GM23338 (cell line): Measurements from ENCODE around the gene CEP70. TPM values are rescaled to one million over a fixed set of nuclear protein-coding genes. Genes with fewer than 3 reads are reported as not detected.

ENCODE experiments used
- ATAC-seq: fragments of 200-7000 bp; cut with Tn5 transposase; 3 replicates; pipeline ENCODE4 v1.9.1; 2020
- DNase-seq: peaks from one replicate; pipeline ENCODE4 v3.0.0-alpha.2; 2015; ENCODE audit warnings: low spot score
- H2AFZ ChIP-seq: fragments of 200-600 bp; sonication (generic); 2 replicates; pipeline ENCODE4 v1.8.0; 2016; ENCODE audit warnings: antibody characterized with exemption, mild to moderate bottlenecking, moderate library complexity
- H3F3A ChIP-seq: fragments of 200-600 bp; sonication (generic); replicated peaks from 2 replicates; pipeline ENCODE4 v1.8.0; 2017; ENCODE audit warnings: antibody characterized with exemption, mixed run types, low read depth
- H3K27ac ChIP-seq: fragments of 200-600 bp; sonication (generic); 2 replicates; pipeline ENCODE4 v1.6.1; 2016; ENCODE audit warnings: low read depth
- H3K27me3 ChIP-seq: fragments of 200-600 bp; sonication (generic); 2 replicates; pipeline ENCODE4 v1.8.0; 2016; ENCODE audit warnings: mild to moderate bottlenecking, mixed run types, moderate library complexity; ENCODE audit not compliant: insufficient read depth
- H3K36me3 ChIP-seq: fragments of 200-600 bp; sonication (generic); 2 replicates; pipeline ENCODE4 v1.8.0; 2016; ENCODE audit warnings: mild to moderate bottlenecking; ENCODE audit not compliant: insufficient read depth
- H3K4me1 ChIP-seq: fragments of 200-600 bp; sonication (generic); 2 replicates; pipeline ENCODE4 v1.8.0; 2016; ENCODE audit warnings: mild to moderate bottlenecking, moderate library complexity; ENCODE audit not compliant: insufficient read depth
- H3K4me2 ChIP-seq: fragments of 200-600 bp; sonication (generic); 2 replicates; pipeline ENCODE4 v1.7.1; 2017; ENCODE audit warnings: mixed run types
- H3K4me3 ChIP-seq: fragments of 200-600 bp; sonication (generic); 2 replicates; pipeline ENCODE4 v1.6.1; 2016; ENCODE audit warnings: mixed run types
- H3K79me2 ChIP-seq: fragments of 200-600 bp; sonication (generic); replicated peaks from 2 replicates; pipeline ENCODE4 v1.8.0; 2017; ENCODE audit warnings: mild to moderate bottlenecking; ENCODE audit not compliant: insufficient read depth
- H3K9me2 ChIP-seq: fragments of 200-600 bp; sonication (generic); 2 replicates; pipeline ENCODE4 v1.8.0; 2017; ENCODE audit not compliant: insufficient read depth
- H4K20me1 ChIP-seq: fragments of 200-600 bp; sonication (generic); replicated peaks from 2 replicates; pipeline ENCODE4 v1.8.0; 2017; ENCODE audit warnings: mild to moderate bottlenecking; ENCODE audit not compliant: insufficient read depth
- H3K27ac Mint-ChIP-seq: 2 replicates; pipeline ENCODE4 v1.8.0; 2020; ENCODE audit warnings: inconsistent platforms, mild to moderate bottlenecking, moderate library complexity, mixed read lengths
- H3K27me3 Mint-ChIP-seq: 3 replicates; pipeline ENCODE4 v1.8.0; 2022; ENCODE audit warnings: low read depth, mild to moderate bottlenecking, moderate library complexity, mixed read lengths, inconsistent platforms; ENCODE audit not compliant: insufficient read depth, poor library complexity
- H3K36me3 Mint-ChIP-seq: 3 replicates; pipeline ENCODE4 v1.8.0; 2021; ENCODE audit warnings: low read depth, mild to moderate bottlenecking, inconsistent platforms, moderate library complexity, mixed read lengths
- H3K4me1 Mint-ChIP-seq: 3 replicates; pipeline ENCODE4 v1.8.0; 2020; ENCODE audit warnings: mild to moderate bottlenecking, inconsistent platforms, mixed read lengths
- H3K4me3 Mint-ChIP-seq: 3 replicates; pipeline ENCODE4 v1.8.0; 2021; ENCODE audit warnings: moderate library complexity, mild to moderate bottlenecking, inconsistent platforms, mixed read lengths
- H3K9me3 Mint-ChIP-seq: 3 replicates; pipeline ENCODE4 v1.8.0; 2020; ENCODE audit warnings: moderate library complexity, mild to moderate bottlenecking, inconsistent platforms, mixed read lengths
- CTCF ChIP-seq, 2 experiments: fragments of 200-600 bp in 1 of 2; sonication (generic) in 1 of 2; conservative IDR thresholded peaks; 2 replicates each; pipeline versions ENCODE4 v1.5.1 to v1.6.1; 2016 to 2017; ENCODE audit warnings: antibody characterized with exemption in 2 of 2, low read depth in 2 of 2, mild to moderate bottlenecking in 2 of 2, moderate library complexity in 1 of 2
- EZH2phosphoT487 ChIP-seq: fragments of 200-600 bp; sonication (generic); IDR thresholded peaks from one replicate; pipeline ENCODE4 v1.8.1; 2018; ENCODE audit warnings: antibody characterized with exemption; ENCODE audit not compliant: unreplicated experiment
- ZNF462 ChIP-seq: fragments of 250-450 bp; sonication (Bioruptor Pico); IDR thresholded peaks from 2 replicates; pipeline ENCODE4 v1.5.0; 2020; ENCODE audit warnings: mild to moderate bottlenecking, moderate library complexity
- polyA plus RNA-seq: library from polyadenylated mRNA; unstranded; fragments of >200 nt; fragmentation: Nextera tagmentation; extraction: Ambion mirVana; gene quantifications from 2 replicates; pipeline ENCODE4 v1.2.1, GENCODE V29; 2016
- total RNA-seq: library from RNA; depleted of rRNA; stranded (reverse); fragments of >200 nt; shearing (Covaris generic); gene quantifications from 2 replicates; pipeline ENCODE4 v1.2.3, GENCODE V29; 2014

The CEP70 gene
- total and polyA plus RNA-seq, 2 experiments from 2014 or later = 28.8 to 31.4 TPM

- Histone ChIP-seq H3K9me2 (no peaks in the 10 kb centered on the region), H3K79me2 (no peaks in the 10 kb centered on the region), H3F3A (no peaks in the 10 kb centered on the region), H3K27ac (no peak overlapping the region), H3K36me3 (no peaks in the 10 kb centered on the region), H3K4me1 (no peaks in the 10 kb centered on the region), H3K27me3 (no peaks in the 10 kb centered on the region), H3K4me3 (no peak overlapping the region), H4K20me1 (no peaks in the 10 kb centered on the region), H2AFZ (no peak overlapping the region), H3K4me2 (no peak overlapping the region)
- H3K27ac Mint-ChIP-seq = no peak overlapping the region; the same call in 1 of the 2 replicates
- no peak overlapping the region; the same call in 2 of the 3 replicates for H3K4me3 Mint-ChIP-seq
- peaks cover 11% of the 10 kb centered on the region; the same call in 2 of the 3 replicates for H3K36me3 Mint-ChIP-seq
- ATAC-seq (peak; percentile 52), DNase-seq (no peak)
- peaks cover 5% of the 10 kb centered on the region for H3K27me3 Mint-ChIP-seq
- H3K4me1 Mint-ChIP-seq = peaks cover 5% of the 10 kb centered on the region; the same call in 2 of the 3 replicates
- TF ChIP-seq ZNF462 (CRISPR knock-in tag) = no peak
- peak; percentile 14 to 31; a peak in 2 of 4 replicates for TF ChIP-seq CTCF (conservative IDR thresholded peaks at IDR 0.05; ENCODE audit: low read depth in 2 of 2)
- TF ChIP-seq EZH2phosphoT487 = no peak
- H3K9me3 Mint-ChIP-seq = no peaks in the 10 kb centered on the region
Observed at GRCh38 chr3:138450704-138451424, 143.2 kb downstream of the CEP70 start.
